ENCODE measurements around the gene ZNF502.
"Not testable (repeated sequence)": the region's sequence is repeated elsewhere in the genome, so short reads cannot be mapped to it uniquely, and the experiment has no call there.

Gene ZNF502

GRCh38 chr3:44712455-44713075 lies at the start of gene ZNF502:
Gene ZNF502 (plus strand): TSS chr3:44712660. CDS start chr3:44720262, 7,602 bp downstream.
- DNase-seq (ENCODE audit: low read depth): no peak
- H3K4me3 ChIP-seq (ENCODE audit: low read depth, low read length): no peak within 1 kb of the TSS; the same call in 1 of the 2 replicates
- TF ChIP-seq, protein P1, sequence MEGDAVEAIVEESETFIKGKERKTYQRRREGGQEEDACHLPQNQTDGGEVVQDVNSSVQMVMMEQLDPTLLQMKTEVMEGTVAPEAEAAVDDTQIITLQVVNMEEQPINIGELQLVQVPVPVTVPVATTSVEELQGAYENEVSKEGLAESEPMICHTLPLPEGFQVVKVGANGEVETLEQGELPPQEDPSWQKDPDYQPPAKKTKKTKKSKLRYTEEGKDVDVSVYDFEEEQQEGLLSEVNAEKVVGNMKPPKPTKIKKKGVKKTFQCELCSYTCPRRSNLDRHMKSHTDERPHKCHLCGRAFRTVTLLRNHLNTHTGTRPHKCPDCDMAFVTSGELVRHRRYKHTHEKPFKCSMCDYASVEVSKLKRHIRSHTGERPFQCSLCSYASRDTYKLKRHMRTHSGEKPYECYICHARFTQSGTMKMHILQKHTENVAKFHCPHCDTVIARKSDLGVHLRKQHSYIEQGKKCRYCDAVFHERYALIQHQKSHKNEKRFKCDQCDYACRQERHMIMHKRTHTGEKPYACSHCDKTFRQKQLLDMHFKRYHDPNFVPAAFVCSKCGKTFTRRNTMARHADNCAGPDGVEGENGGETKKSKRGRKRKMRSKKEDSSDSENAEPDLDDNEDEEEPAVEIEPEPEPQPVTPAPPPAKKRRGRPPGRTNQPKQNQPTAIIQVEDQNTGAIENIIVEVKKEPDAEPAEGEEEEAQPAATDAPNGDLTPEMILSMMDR (IDR thresholded peaks at IDR 0.05; ENCODE audit: low read depth, low read length, missing control alignments): no peak

GRCh38 chr3:44665173-44665572 lies 47.3 kb upstream of the ZNF502 start:
- TF ChIP-seq, protein P1 (IDR thresholded peaks at IDR 0.05; ENCODE audit: low read depth, low read length, missing control alignments): no peak
- no peak for DNase-seq (ENCODE audit: low read depth)

GRCh38 chr3:44666346-44666745 lies 46.1 kb upstream of the ZNF502 start:
- no peak for DNase-seq (ENCODE audit: low read depth)
- no peak overlapping the region for H3K4me3 ChIP-seq (ENCODE audit: low read depth, low read length)
- TF ChIP-seq, protein P1 (IDR thresholded peaks at IDR 0.05; ENCODE audit: low read depth, low read length, missing control alignments): no peak

More at GRCh38 chr3:44665173-44665572, 47.3 kb upstream of the ZNF502 start:
- no peak overlapping the region for H3K4me3 ChIP-seq (ENCODE audit: low read depth, low read length)

- H3K4me3 ChIP-seq (ENCODE audit: low read depth, low read length): no peak overlapping the region
- TF ChIP-seq, protein P1 (IDR thresholded peaks at IDR 0.05; ENCODE audit: low read depth, low read length, missing control alignments): no peak
- no peak for DNase-seq (ENCODE audit: low read depth)
These were observed 42.7 kb upstream of the ZNF502 start for GRCh38 chr3:44669760-44670159.

DNA sequence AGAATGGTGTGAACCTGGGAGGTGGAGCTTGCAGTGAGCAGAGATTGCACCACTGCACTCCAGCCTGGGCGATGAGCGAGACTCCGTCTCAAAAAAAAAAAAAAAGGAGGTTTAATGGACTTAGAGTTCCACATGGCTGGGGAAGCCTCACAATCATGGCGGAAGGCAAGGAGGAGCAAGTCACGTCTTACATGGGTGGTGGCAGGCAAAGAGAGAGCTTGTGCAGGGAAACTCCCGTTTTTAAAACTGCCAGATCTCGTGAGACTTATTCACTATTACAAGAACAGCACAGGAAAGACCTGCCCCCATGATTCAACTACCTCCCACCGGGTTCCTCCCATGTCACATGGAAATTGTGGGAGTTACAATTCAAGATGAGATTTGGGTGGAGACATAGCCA lies 39.0 kb upstream of the ZNF502 start:
- DNase-seq (ENCODE audit: low read depth); H3K4me3 ChIP-seq (ENCODE audit: low read depth, low read length): not testable (repeated sequence)

DNA sequence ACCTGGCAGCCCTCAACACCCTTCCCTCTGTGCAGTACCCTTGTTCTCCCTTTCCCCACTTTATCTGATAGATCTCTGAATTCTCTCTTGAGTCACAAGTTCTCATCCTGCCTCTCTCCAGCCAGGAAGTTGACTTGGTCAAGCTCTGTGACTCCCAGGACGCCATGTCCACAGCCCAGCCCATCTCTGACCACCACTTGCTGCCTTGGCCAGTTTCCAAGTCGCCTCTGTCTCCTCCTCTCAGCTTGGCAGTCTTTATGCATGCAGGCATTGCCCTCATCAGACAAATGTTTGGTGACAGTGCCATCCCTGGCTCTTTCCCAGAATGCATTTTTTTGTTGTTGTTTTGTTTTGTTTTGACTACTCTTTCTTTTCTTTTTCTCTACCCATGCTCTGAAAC lies 38.2 kb upstream of the ZNF502 start:
- DNase-seq (ENCODE audit: low read depth): no peak
- TF ChIP-seq, protein P1 (IDR thresholded peaks at IDR 0.05; ENCODE audit: low read depth, low read length, missing control alignments): no peak
- H3K4me3 ChIP-seq (ENCODE audit: low read depth, low read length): no peak overlapping the region

- no peak for DNase-seq (ENCODE audit: low read depth)
- TF ChIP-seq, protein P1 (IDR thresholded peaks at IDR 0.05; ENCODE audit: low read depth, low read length, missing control alignments): no peak
- H3K4me3 ChIP-seq (ENCODE audit: low read depth, low read length): no peak overlapping the region
These were observed 33.9 kb upstream of the ZNF502 start for GRCh38 chr3:44678480-44679116.
